ENCODE data around the gene GNB1. TPM values are rescaled to one million over a fixed set of nuclear protein-coding genes. Genes with fewer than 3 reads are reported as not detected.

Gene GNB1
- total RNA-seq, 1 experiment from 2014 or later = 611 TPM

GRCh38 chr1:1808206-1808605 is 82.7 kb downstream of the GNB1 start:
- no TSS peak for BruUV-seq (replicated peaks)
- no peak for DNase-seq (ENCODE audit: low spot score)
- H3K9me3 ChIP-seq (ENCODE audit: low read depth, low read length, poor library complexity, severe bottlenecking) = no peaks in the 10 kb centered on the region
- H3K4me1 ChIP-seq (ENCODE audit: insufficient read depth, low read length, poor library complexity, severe bottlenecking) = no peaks in the 10 kb centered on the region
- ChIA-PET POLR2A (ENCODE audit: low non-redundant PET) (no interaction called here), CTCF (no interaction called here)
- H3K27me3 ChIP-seq (replicated peaks; ENCODE audit: insufficient read depth, low read depth, low read length, poor library complexity) = no peaks in the 10 kb centered on the region
- H3K27ac ChIP-seq (ENCODE audit: low read depth, low read length, poor library complexity, severe bottlenecking) = no peak overlapping the region
- no peak overlapping the region for H3K4me3 ChIP-seq (ENCODE audit: low read depth, low read length, poor library complexity, severe bottlenecking)
- no peak for TF ChIP-seq EZH2 (IDR thresholded peaks at IDR 0.05; ENCODE audit: borderline replicate concordance, low read depth, low read length, poor library complexity, severe bottlenecking)
- TF ChIP-seq, protein P1, sequence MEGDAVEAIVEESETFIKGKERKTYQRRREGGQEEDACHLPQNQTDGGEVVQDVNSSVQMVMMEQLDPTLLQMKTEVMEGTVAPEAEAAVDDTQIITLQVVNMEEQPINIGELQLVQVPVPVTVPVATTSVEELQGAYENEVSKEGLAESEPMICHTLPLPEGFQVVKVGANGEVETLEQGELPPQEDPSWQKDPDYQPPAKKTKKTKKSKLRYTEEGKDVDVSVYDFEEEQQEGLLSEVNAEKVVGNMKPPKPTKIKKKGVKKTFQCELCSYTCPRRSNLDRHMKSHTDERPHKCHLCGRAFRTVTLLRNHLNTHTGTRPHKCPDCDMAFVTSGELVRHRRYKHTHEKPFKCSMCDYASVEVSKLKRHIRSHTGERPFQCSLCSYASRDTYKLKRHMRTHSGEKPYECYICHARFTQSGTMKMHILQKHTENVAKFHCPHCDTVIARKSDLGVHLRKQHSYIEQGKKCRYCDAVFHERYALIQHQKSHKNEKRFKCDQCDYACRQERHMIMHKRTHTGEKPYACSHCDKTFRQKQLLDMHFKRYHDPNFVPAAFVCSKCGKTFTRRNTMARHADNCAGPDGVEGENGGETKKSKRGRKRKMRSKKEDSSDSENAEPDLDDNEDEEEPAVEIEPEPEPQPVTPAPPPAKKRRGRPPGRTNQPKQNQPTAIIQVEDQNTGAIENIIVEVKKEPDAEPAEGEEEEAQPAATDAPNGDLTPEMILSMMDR (conservative IDR thresholded peaks at IDR 0.05; ENCODE audit: low read depth, low read length) = no peak
- peaks cover 54% of the 10 kb centered on the region for H3K36me3 ChIP-seq (ENCODE audit: insufficient read depth, low read length, poor library complexity, severe bottlenecking)
- intact Hi-C loops (cut with micrococcal nuclease; ENCODE audit: unreplicated experiment) = no loop called here

DNA sequence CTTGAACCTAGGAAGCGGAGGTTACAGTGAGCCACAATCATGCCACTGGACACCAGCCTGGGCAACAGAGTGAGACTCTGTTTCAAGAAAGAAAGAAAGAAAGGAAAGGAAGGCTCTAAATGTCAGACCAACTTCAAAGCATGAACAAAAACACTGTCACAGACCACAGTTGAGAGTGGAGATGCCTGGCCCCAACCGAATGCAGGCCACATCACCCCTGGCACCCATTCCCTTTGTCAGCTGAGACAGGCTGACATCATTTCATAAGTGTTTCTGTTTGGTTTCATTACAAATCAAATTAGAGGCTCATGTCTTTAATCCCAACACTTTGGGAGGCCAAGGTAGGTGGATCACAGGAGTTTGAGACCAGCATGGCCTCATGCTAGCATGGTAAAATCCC is 84.0 kb downstream of the GNB1 start:
- ChIA-PET POLR2A (ENCODE audit: low non-redundant PET) (no interaction called here), CTCF (no interaction called here)
- peaks cover 56% of the 10 kb centered on the region for H3K36me3 ChIP-seq (ENCODE audit: insufficient read depth, low read length, poor library complexity, severe bottlenecking)
- no TSS peak for BruUV-seq (replicated peaks)
- no peak for TF ChIP-seq EZH2 (IDR thresholded peaks at IDR 0.05; ENCODE audit: borderline replicate concordance, low read depth, low read length, poor library complexity, severe bottlenecking)
- TF ChIP-seq, protein P1 (conservative IDR thresholded peaks at IDR 0.05; ENCODE audit: low read depth, low read length) = no peak
- H3K9me3 ChIP-seq (ENCODE audit: low read depth, low read length, poor library complexity, severe bottlenecking) = no peaks in the 10 kb centered on the region
- no peaks in the 10 kb centered on the region for H3K4me1 ChIP-seq (ENCODE audit: insufficient read depth, low read length, poor library complexity, severe bottlenecking)
- no peaks in the 10 kb centered on the region for H3K27me3 ChIP-seq (replicated peaks; ENCODE audit: insufficient read depth, low read depth, low read length, poor library complexity)
- H3K27ac ChIP-seq (ENCODE audit: low read depth, low read length, poor library complexity, severe bottlenecking) = no peak overlapping the region
- H3K4me3 ChIP-seq (ENCODE audit: low read depth, low read length, poor library complexity, severe bottlenecking) = no peak overlapping the region
- no peak for DNase-seq (ENCODE audit: low spot score)
- intact Hi-C loops (cut with micrococcal nuclease; ENCODE audit: unreplicated experiment) = no loop called here

- peaks cover 70% of the 10 kb centered on the region for H3K36me3 ChIP-seq (ENCODE audit: insufficient read depth, low read length, poor library complexity, severe bottlenecking)
- H3K27me3 ChIP-seq (replicated peaks; ENCODE audit: insufficient read depth, low read depth, low read length, poor library complexity) = no peaks in the 10 kb centered on the region
- DNase-seq (ENCODE audit: low spot score) = no peak
- TF ChIP-seq, protein P1 (conservative IDR thresholded peaks at IDR 0.05; ENCODE audit: low read depth, low read length) = no peak
- TF ChIP-seq EZH2 (IDR thresholded peaks at IDR 0.05; ENCODE audit: borderline replicate concordance, low read depth, low read length, poor library complexity, severe bottlenecking) = no peak
- intact Hi-C loops (cut with micrococcal nuclease; ENCODE audit: unreplicated experiment) = no loop called here
- no TSS peak for BruUV-seq (replicated peaks)
- no peak overlapping the region for H3K27ac ChIP-seq (ENCODE audit: low read depth, low read length, poor library complexity, severe bottlenecking)
- POLR2A ChIA-PET (ENCODE audit: low non-redundant PET) = no interaction called here
- no peak overlapping the region for H3K4me3 ChIP-seq (ENCODE audit: low read depth, low read length, poor library complexity, severe bottlenecking)
- CTCF ChIA-PET = no interaction called here
- H3K9me3 ChIP-seq (ENCODE audit: low read depth, low read length, poor library complexity, severe bottlenecking) = no peaks in the 10 kb centered on the region
- H3K4me1 ChIP-seq (ENCODE audit: insufficient read depth, low read length, poor library complexity, severe bottlenecking) = no peaks in the 10 kb centered on the region
Measured at GRCh38 chr1:1804301-1804700, 86.6 kb downstream of the GNB1 start.
